Activated T-cell treated with anti-CD3 and anti-CD28 coated beads, Interleukin-2, amount 50 U/mL, for 72 hours (primary cell): ENCODE measurements around the gene HSD11B1. TPM values are rescaled to one million over a fixed set of nuclear protein-coding genes. Genes with fewer than 3 reads are reported as not detected.

Experiments used
- ATAC-seq, 2 donors: fragments of 150-1000 bp; cut with Tn5 transposase; replicated peaks in 1 of 2; 2 replicates each; pipeline ENCODE4 v1.10.0; 2021; ENCODE audit warnings: moderate library complexity in 2 of 2, mild to moderate bottlenecking in 1 of 2
- DNase-seq, 2 donors: peaks; one replicate each; pipeline ENCODE4 v3.0.0; 2021 to 2022; ENCODE audit warnings: mixed read lengths in 1 of 2
- H3K27ac Mint-ChIP-seq: one replicate; pipeline ENCODE4 v1.8.0; 2022; ENCODE audit warnings: mild to moderate bottlenecking, moderate library complexity, mixed read lengths
- H3K27me3 Mint-ChIP-seq: one replicate; pipeline ENCODE4 v1.8.0; 2022; ENCODE audit warnings: low read depth, mixed read lengths
- H3K36me3 Mint-ChIP-seq, 2 donors: one replicate each; pipeline ENCODE4 v1.8.0; 2022; ENCODE audit warnings: mixed read lengths in 2 of 2, mild to moderate bottlenecking in 1 of 2; ENCODE audit not compliant: insufficient read depth in 2 of 2
- H3K4me1 Mint-ChIP-seq: one replicate; pipeline ENCODE4 v1.8.0; 2022; ENCODE audit warnings: low read depth, mixed read lengths
- H3K4me3 Mint-ChIP-seq, 2 donors: one replicate each; pipeline ENCODE4 v1.8.0; 2022; ENCODE audit warnings: mild to moderate bottlenecking in 2 of 2, mixed read lengths in 2 of 2, moderate library complexity in 2 of 2
- H3K9me3 Mint-ChIP-seq, 2 donors: one replicate each; pipeline ENCODE4 v1.8.0; 2022; ENCODE audit warnings: mixed read lengths in 2 of 2
- total RNA-seq, 2 donors: library from RNA; stranded (reverse); gene quantifications; one replicate each; pipeline ENCODE4 v1.2.3, GENCODE V29; 2022

HSD11B1 gene
- total RNA-seq, 2 donors from 2014 or later: 2.1 to 3.1 TPM

GRCh38 chr1:209673631-209674417 is 30.8 kb upstream of the HSD11B1 start:
- ATAC-seq (no peak), DNase-seq (no peak)
- peaks cover 48% of the 10 kb centered on the region for H3K27me3 Mint-ChIP-seq
- H3K36me3 Mint-ChIP-seq: peaks cover 8 to 12% of the 10 kb centered on the region in 2 donors
- H3K4me3 Mint-ChIP-seq: peak overlapping the region; percentile 80 to 83
- peak overlapping the region; percentile 83 for H3K27ac Mint-ChIP-seq
- peaks cover 3 to 4% of the 10 kb centered on the region in 2 donors for H3K9me3 Mint-ChIP-seq
- peaks cover 69% of the 10 kb centered on the region for H3K4me1 Mint-ChIP-seq

GRCh38 chr1:209674957-209675564 is 29.6 kb upstream of the HSD11B1 start, which contains the start of gene G0S2:
G0S2 (plus strand) TSS chr1:209675412; CDS start chr1:209675685, 273 bp downstream.
- Mint-ChIP-seq H3K27ac (peak within 1 kb of the TSS; percentile 83), H3K36me3 (peaks cover 8 to 12% of the 10 kb centered on the region in 2 donors), H3K4me3 (peak within 1 kb of the TSS; percentile 80 to 83), H3K4me1 (peaks cover 79% of the 10 kb centered on the region), H3K9me3 (peaks cover 3 to 4% of the 10 kb centered on the region in 2 donors), H3K27me3 (peaks cover 55% of the 10 kb centered on the region)
- ATAC-seq (peak; percentile 55 to 56), DNase-seq (peak; percentile 56 to 64)

GRCh38 chr1:209675565-209676154 is 29.0 kb upstream of the HSD11B1 start:
- Mint-ChIP-seq H3K4me3 (peak overlapping the region; percentile 80 to 83), H3K27ac (no peak overlapping the region), H3K4me1 (peaks cover 73% of the 10 kb centered on the region), H3K36me3 (peaks cover 8 to 12% of the 10 kb centered on the region in 2 donors), H3K9me3 (peaks cover 3 to 4% of the 10 kb centered on the region in 2 donors), H3K27me3 (peaks cover 60% of the 10 kb centered on the region)
- DNase-seq (peak in 1 of 2 donors; percentile 11), ATAC-seq (peak; percentile 5 to 9)

- Mint-ChIP-seq H3K4me3 (no peak overlapping the region), H3K4me1 (peaks cover 42% of the 10 kb centered on the region), H3K36me3 (peaks cover 5 to 7% of the 10 kb centered on the region in 2 donors), H3K9me3 (no peaks in the 10 kb centered on the region), H3K27me3 (peaks cover 69% of the 10 kb centered on the region), H3K27ac (no peak overlapping the region)
- ATAC-seq (peak; percentile 53 to 55), DNase-seq (no peak)
Observed at GRCh38 chr1:209678981-209679539, 25.6 kb upstream of the HSD11B1 start.

GRCh38 chr1:209685821-209686220 is 18.8 kb upstream of the HSD11B1 start:
- peaks cover 23% of the 10 kb centered on the region for H3K4me1 Mint-ChIP-seq

GRCh38 chr1:209686322-209686721 is 18.3 kb upstream of the HSD11B1 start:
- Mint-ChIP-seq H3K4me1 (peaks cover 23% of the 10 kb centered on the region), H3K27me3 (peaks cover 5% of the 10 kb centered on the region), H3K27ac (peak overlapping the region; percentile 73), H3K9me3 (no peaks in the 10 kb centered on the region), H3K36me3 (no peaks in the 10 kb centered on the region), H3K4me3 (peak overlapping the region; percentile 65 to 76)
- ATAC-seq (no peak), DNase-seq (no peak)

More at GRCh38 chr1:209685821-209686220, 18.8 kb upstream of the HSD11B1 start:
- Mint-ChIP-seq H3K9me3 (no peaks in the 10 kb centered on the region), H3K4me3 (peak overlapping the region; percentile 65 to 76), H3K27ac (peak overlapping the region; percentile 73), H3K27me3 (peaks cover 9% of the 10 kb centered on the region), H3K36me3 (no peaks in the 10 kb centered on the region)
- ATAC-seq (peak; percentile 47 to 77), DNase-seq (peak; percentile 11 to 19)

GRCh38 chr1:209688746-209689234 is 15.9 kb upstream of the HSD11B1 start:
- H3K27ac Mint-ChIP-seq: no peak overlapping the region
- DNase-seq (no peak), ATAC-seq (no peak)
- no peak overlapping the region for H3K4me3 Mint-ChIP-seq
- H3K36me3 Mint-ChIP-seq: no peaks in the 10 kb centered on the region
- H3K9me3 Mint-ChIP-seq: no peaks in the 10 kb centered on the region
- H3K4me1 Mint-ChIP-seq: peaks cover 40% of the 10 kb centered on the region
- peaks cover 5% of the 10 kb centered on the region for H3K27me3 Mint-ChIP-seq

- DNase-seq (no peak), ATAC-seq (no peak)
- Mint-ChIP-seq H3K4me3 (no peak overlapping the region), H3K27ac (no peak overlapping the region), H3K4me1 (peaks cover 47% of the 10 kb centered on the region), H3K9me3 (no peaks in the 10 kb centered on the region), H3K27me3 (peaks cover 10% of the 10 kb centered on the region), H3K36me3 (no peaks in the 10 kb centered on the region)
Observed at GRCh38 chr1:209689477-209689876, 15.2 kb upstream of the HSD11B1 start.

- Mint-ChIP-seq H3K4me3 (no peak overlapping the region), H3K9me3 (no peaks in the 10 kb centered on the region), H3K27ac (no peak overlapping the region), H3K4me1 (peaks cover 41% of the 10 kb centered on the region), H3K36me3 (no peaks in the 10 kb centered on the region), H3K27me3 (peaks cover 10% of the 10 kb centered on the region)
- ATAC-seq (no peak), DNase-seq (no peak)
Observed at GRCh38 chr1:209691237-209691636, 13.4 kb upstream of the HSD11B1 start.

GRCh38 chr1:209692296-209692695 is 12.3 kb upstream of the HSD11B1 start:
- no peak overlapping the region for H3K27ac Mint-ChIP-seq

GRCh38 chr1:209692745-209693504 is 11.7 kb upstream of the HSD11B1 start:
- Mint-ChIP-seq H3K4me3 (peak overlapping the region in 1 of 2 donors; percentile 61), H3K4me1 (peaks cover 46% of the 10 kb centered on the region), H3K9me3 (no peaks in the 10 kb centered on the region), H3K36me3 (no peaks in the 10 kb centered on the region), H3K27me3 (peaks cover 10% of the 10 kb centered on the region), H3K27ac (peak overlapping the region; percentile 54)
- DNase-seq: peak; percentile 78 to 81
- peak; percentile 68 to 82 for ATAC-seq

More at GRCh38 chr1:209692296-209692695, 12.3 kb upstream of the HSD11B1 start:
- DNase-seq (no peak), ATAC-seq (no peak)
- no peaks in the 10 kb centered on the region for H3K36me3 Mint-ChIP-seq
- peaks cover 43% of the 10 kb centered on the region for H3K4me1 Mint-ChIP-seq
- peaks cover 10% of the 10 kb centered on the region for H3K27me3 Mint-ChIP-seq
- H3K9me3 Mint-ChIP-seq: no peaks in the 10 kb centered on the region
- no peak overlapping the region for H3K4me3 Mint-ChIP-seq

- DNase-seq (no peak), ATAC-seq (no peak)
- peaks cover 58% of the 10 kb centered on the region for H3K4me1 Mint-ChIP-seq
- H3K27me3 Mint-ChIP-seq: peaks cover 10% of the 10 kb centered on the region
- peak overlapping the region; percentile 12 for H3K27ac Mint-ChIP-seq
- peaks cover 0 to 1% of the 10 kb centered on the region in 2 donors for H3K36me3 Mint-ChIP-seq
- H3K9me3 Mint-ChIP-seq: no peaks in the 10 kb centered on the region
- H3K4me3 Mint-ChIP-seq: no peak overlapping the region
Observed at GRCh38 chr1:209696673-209697072, 8.0 kb upstream of the HSD11B1 start.
